Hepatocyte (in vitro differentiated cells): Measurements from ENCODE around the gene PMEPA1.

Experiments
- CTCF ChIP-seq: fragments of 200-600 bp; sonication (generic); IDR thresholded peaks from 2 replicates; pipeline ENCODE4 v1.5.1; 2016; ENCODE audit warnings: antibody characterized with exemption, mild to moderate bottlenecking; ENCODE audit not compliant: poor library complexity
- EZH2 ChIP-seq: fragments of 200-600 bp; sonication (generic); IDR thresholded peaks from 2 replicates; pipeline ENCODE4 v1.6.1; 2016; ENCODE audit warnings: antibody characterized with exemption, mild to moderate bottlenecking, borderline replicate concordance

- no peak for TF ChIP-seq CTCF
- no peak for TF ChIP-seq EZH2
Observed at GRCh38 chr20:57716901-57717300, 7.1 kb upstream of the PMEPA1 start.
